Posterior vena cava (tissue), 2 donors: ENCODE results near the gene CCDC174. TPM values are rescaled to one million over a fixed set of nuclear protein-coding genes. Genes with fewer than 3 reads are reported as not detected.

Source experiments
- DNase-seq: peaks from one replicate; pipeline ENCODE4 v3.0.0-alpha.2; 2020; ENCODE audit warnings: low spot score
- intact Hi-C, 2 donors: fragments of 100-400 bp; cut with DNase I; formaldehyde crosslinking; loops; one replicate each; pipeline versions ENCODE4 v1.14.1 to v1.14.2; 2022 to 2023
- total RNA-seq, 2 donors: library from RNA; stranded (reverse); fragmentation: NEBNext Ultra II Directional; extraction: Animal tissue kit (Norgen Biotek cat#: 25700); gene quantifications; one replicate each; pipeline ENCODE4 v1.2.1, GENCODE V29; 2021
- donor health status: DM: yes; HTN: yes; CAD: no.
- donor health status: DM: yes; HTN: yes; CAD: no.

The CCDC174 gene
- total RNA-seq, 2 donors from 2014 or later: 15.6 to 19.0 TPM

DNA sequence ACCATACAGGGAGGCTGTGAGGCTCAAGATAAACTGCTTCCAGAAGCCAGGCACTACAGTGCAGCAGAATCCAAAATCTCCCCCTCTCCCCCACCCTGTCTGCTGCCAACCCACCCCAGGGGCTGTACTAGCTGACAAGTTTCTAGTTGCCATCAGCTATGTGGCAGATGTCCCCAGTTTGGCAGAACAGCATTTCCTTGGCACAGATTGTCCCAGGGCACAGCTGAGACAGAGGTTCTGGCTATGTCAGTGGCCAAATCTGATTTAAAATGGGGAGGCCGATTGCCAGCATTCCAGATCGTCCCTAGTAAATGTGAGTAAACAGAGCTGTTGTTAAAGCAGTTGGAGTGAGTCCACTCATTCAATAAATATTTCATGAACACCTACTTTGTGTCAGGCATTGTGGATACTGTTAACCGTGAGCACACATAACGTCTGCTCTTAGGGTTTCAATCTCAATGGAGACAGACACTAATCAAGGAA, 28.0 kb upstream of the CCDC174 start:
- intact Hi-C loops: no loop called here
- DNase-seq: peak; percentile 38

DNA sequence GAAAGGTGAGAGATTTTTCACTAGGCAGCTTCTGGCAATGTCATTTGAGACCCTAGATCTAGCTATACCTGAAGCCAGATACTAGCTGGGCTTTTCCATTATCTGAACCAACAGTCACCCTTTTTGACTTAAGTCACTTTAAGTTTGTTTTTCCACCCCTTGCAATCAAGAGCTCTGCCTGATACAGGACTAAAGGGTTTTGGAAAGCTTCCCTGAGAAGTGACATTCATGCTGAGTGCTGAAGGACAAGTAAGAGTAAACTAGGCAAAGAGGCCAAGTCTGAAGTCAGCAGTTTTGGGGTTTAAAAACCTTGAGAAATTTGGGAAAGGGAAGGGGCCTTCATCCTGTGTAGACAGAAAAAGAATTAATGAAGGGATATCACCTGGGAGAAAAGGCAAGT, 27.1 kb upstream of the CCDC174 start:
- intact Hi-C loops: no loop called here

DNA sequence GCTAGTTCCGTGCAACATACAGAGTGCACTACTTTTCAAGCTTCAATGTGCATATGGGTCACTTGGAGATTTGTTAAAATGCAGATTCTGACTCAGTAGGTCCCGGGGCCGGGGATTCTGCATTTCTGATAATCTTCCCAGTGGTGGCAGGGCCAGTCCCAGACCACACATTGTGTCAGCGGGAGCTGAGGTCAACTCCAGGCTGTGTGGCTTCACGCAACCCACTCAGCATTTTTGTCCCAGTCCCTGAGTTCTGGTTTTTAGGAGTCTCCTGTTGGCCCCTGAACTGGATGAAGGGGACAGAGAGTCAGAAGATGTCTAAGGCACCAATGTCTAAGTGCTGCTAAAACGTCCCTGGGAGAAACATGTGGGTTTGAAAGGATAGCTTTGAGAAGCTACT, 26.1 kb upstream of the CCDC174 start:
- intact Hi-C loops: no loop called here
- DNase-seq: peak; percentile 53

More for the DNA sequence above, 27.1 kb upstream of the CCDC174 start:
- DNase-seq: no peak

DNA sequence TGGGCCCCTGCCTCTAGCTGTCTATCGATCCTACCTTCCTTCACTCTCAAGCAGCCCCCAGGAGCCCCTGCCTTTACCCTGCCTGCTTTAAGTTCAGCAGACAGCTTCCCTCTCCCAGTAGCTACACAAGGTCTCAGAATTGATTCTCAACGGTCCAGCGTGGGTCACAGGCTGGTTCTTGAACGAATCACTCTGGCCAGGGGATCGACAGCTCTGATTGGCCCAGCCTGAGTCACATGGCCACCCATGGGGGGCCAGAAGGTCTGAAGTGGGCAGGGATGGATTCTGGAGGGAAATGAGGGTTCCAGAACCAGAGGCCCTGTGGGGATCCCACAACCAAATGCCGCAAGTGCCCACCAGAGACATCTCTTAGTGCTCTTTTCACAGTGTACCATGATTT, 23.7 kb upstream of the CCDC174 start:
- intact Hi-C loops: no loop called here
- peak; percentile 38 for DNase-seq

DNA sequence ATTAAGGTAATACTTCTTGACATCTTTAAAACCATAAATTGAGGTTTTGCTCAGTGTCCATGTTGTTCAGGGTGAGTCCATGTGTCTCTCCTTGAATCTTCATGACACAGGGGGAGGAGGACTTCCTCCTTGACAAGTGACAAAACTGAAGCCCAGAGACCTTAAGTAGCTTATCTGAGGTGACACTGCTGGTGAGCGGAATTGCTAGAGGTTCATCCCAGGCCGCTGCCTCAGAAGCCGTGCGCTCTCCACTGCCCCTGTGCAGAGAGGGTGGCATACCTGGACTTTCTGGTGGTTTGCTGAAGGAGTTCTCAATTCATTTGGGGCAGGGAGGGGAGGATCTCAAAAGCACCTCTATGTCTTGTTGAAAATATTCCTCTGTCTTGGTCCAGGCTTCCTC, 23.2 kb upstream of the CCDC174 start:
- DNase-seq: no peak
- intact Hi-C loops: no loop called here

DNA sequence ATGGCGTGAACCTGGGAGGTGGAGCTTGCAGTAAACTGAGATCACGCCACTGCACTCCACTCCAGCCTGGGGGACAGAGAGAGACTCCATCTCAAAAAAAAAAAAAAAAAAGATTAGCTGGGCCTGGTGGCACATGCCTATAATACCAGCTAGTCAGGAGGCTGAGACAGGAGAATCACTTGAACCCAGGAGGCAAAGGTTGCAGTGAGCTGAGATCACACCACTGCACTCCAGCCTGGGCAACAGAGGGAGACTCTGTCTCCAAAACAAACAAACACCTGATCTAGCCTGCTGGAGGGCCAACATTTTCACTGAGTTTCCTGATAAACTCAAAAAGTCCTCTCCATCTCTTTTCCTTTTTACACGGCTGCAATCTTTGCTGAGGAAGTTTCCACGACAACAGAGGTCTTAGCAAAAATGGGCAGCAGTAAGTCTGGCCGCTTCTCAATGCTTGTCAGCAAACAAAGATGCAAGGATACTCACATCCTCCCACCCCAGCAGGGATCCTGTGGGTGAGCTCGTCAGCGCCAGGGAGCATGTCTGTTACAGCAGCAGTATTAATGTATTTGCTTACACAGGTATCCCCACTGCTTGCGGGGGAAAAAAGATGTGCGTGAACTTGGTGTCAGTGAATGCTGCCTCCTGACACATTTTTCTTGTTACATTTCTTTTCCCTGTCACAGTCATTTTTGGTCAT, 21.0 kb upstream of the CCDC174 start:
- intact Hi-C loops: no loop called here
- no peak for DNase-seq

DNA sequence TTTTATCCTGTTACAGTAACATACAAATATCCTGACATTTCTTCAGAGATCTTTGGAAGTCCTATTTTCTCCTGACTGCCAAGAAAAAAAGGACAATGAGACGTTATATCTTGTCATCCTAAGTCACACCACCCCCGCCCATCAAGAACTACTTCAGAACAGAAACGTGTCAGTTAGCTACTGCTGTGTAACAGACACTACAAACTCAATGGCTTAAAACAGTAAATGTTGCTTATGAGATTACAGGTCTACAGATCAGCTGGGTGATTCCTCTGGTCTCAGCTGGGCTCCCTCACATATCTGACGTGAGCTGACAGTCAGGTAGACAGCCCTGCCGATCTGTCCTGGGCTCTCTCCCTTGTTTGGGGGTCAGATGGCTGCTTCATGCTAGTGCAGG, 20.5 kb upstream of the CCDC174 start:
- intact Hi-C loops: no loop called here
- DNase-seq: no peak

DNA sequence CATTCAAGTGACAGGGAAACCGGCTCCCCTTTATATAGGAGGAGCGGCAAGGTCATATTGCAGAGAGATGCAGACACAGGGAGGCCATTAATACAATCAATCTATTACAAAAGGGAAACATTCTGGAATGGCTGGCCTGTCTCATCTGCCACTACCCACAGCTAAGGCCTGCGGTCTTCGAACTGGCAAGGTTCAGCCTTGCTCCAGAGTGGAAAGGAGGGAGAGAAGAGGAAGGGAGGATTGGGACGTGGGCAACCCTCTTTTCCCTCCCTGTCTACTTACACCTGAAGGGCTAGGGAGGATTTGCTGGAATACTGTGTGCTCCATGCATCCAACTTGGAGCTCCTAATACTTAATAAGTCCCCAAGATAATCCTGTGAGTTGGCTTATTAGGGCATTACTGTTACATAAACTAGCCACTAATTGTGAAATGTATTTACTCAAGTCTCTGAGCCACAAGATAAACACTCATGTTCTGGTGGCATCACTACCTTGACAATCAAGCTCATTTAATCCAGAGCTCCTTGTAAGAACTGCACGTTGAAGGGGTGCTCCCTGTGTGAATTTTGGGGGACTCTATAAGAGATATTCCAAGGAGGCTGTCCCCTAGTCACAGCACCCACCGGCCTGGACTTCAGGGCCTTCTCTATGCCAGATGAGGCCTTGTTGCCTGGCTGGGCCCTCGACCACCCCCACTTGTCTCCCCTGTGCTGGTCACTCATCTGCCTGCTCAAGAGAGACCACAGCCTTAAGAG, 19.7 kb upstream of the CCDC174 start:
- intact Hi-C loops: no loop called here
- DNase-seq: peak; percentile 70

DNA sequence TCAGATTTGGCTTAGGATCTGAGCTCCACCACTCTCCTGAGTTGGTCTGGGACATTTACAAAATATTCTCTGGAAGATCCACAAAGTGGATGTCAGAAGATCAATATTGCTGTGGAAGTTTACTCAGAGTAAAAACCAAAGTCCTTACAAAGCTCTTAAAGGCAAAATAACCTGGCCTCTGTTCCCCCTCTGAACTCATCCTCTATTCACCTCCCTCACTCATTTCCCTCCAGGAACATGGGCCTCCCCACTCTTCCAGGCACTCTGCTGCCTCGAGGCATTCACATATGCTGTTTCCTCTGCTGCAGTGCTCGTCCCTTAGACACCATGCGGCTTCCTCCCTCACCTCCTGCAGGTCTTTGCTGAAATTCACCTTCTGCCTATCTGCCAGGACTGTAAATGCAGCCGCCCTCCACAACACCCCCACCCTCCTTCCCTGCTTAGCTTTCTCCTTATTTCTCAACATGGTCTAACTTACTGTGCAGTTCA, 19.1 kb upstream of the CCDC174 start:
- intact Hi-C loops: no loop called here
- DNase-seq: no peak

DNA sequence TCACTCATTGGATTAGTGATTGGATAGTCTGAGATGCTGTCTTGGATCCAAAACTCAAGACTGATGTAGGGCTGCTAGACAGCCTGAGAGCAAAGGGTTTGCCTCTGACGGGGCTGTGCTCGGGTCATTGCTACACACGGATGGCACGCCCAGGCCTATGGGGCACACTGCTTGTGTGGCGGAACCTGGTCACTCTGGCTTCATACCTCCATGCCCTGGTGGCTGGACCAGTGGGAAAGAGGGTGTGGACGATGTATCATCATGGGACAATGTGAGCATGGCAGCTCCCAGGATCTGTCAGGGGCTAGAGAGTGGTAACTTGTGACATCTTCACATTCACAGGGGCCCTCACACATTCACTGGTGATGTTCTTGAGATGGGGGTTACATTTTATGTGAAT, 18.1 kb upstream of the CCDC174 start:
- intact Hi-C loops: no loop called here
- DNase-seq: no peak

DNA sequence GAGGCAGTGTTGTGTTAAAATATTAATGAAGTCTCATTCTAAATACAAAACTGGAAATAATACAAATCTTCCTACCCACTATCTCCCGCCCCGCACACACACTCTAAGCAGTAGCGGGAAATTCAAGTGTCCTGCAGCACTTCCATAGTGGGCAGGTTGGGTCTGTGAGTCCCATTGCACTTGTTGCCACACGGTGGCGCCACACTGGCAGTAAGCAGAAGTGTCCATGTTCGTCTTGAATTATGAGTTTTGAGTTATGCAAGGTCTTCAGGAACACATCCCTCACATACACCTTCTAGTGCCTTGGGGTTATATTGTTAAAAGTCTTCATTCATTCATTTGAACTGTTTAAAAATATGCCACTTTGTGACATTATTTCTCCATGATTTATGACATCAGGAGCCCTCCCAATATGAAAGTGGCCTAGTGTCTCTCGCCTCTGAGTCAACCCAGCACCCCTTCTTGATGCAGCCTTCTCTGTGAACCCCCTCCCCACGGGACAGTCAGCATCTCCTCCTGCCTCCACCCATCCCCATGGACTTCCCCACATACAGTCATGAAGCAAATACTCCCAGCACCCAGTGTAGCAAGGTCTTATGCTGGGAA, 17.6 kb upstream of the CCDC174 start:
- intact Hi-C loops: no loop called here
- peak; percentile 87 for DNase-seq

DNA sequence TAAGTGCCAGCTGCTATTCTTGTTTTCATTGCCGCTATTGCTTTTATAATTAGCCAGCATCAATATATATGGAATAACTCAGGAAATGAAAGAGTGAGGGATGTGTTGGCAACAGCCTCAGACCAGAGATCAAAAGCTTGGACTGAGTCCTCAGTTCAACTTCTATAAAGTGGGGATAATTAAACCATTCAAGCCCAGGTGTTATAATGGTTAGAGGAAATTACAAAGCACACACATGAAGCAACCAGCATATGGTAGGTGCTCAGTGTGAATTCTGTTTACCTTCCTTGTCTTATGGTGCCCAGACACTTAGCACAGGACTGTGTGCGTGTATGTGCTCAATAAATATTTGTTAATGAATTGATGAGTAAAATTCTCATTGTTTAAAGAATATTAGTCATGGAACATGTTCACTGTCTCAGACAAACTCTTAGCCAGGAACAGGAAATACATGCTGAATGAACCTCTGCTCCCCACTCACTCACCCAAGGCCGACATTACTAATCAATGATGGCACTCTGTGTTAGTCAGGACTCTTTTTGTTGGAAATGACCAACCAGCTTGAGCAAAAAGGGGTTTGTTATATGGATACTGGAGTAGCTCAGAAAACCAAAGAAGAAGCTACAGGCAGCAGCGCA, 16.7 kb upstream of the CCDC174 start:
- no peak for DNase-seq
- intact Hi-C loops: no loop called here

DNA sequence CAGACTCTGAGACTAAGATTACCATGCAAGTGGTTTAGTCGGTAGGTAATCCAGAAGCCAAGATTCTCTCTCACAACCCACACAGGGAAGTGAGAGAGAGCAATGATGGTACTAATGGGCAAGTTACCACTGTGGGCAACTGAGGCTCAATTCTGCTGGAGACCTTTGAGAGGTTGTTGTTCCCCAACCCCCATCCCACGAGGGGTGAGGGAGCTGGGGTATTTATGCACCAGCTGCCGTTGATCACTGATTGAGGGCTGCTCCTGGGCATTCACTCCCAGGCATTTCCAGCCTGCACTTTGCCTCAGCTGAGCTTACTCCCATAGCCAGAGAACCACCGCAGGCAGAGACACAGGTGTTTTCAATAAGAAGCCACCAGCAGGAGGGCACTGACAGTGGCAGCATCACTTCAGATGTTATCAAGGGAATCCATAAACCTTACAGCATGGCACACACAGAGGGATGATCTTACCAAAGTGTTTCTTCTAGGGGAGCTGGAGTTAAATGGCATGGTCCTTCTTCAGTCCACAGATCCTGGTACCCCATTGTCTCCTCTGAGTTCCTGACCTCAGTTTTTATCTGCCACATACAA, 15.0 kb upstream of the CCDC174 start:
- no peak for DNase-seq
- intact Hi-C loops: no loop called here

DNA sequence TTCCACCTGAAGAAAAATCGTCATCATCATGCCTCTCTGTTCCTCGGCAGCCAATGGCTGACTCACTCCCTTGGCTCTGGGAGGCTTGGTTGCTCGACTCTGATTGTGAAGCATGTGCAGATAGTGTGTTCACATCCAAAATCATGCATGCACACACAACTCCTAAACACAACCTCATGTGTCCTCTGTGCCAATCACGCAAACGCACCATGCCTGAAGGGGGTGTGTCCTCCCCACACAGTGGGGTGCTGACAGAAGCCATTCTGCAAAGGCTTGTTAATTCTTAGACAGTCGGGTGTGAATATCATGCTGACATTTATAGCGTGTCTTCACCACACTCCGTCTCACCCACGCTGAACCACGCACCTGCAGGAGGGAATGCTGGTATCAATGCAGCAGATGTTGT, 11.4 kb upstream of the CCDC174 start:
- intact Hi-C loops: no loop called here

DNA sequence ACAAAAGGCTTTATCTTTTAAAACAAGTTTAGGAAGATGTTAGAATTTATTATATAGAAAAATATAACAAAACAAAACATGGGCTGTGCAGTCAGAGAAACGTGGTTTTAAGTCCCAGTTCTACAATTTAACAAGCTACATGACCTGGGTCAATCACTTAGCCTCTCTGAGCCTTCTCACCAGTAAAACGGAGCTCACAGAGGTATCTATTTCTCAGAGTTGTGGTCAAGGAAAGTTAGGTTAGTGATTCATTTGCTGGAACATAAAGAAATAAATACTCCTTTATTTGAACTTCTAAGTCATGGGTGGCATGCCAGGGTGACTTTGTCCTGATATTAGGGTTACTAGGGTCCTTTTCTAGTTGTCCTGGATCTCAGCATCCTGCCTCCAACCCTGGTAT, 10.8 kb upstream of the CCDC174 start:
- intact Hi-C loops: no loop called here
- DNase-seq: no peak

More for the DNA sequence above, 11.4 kb upstream of the CCDC174 start:
- DNase-seq: peak; percentile 17

DNA sequence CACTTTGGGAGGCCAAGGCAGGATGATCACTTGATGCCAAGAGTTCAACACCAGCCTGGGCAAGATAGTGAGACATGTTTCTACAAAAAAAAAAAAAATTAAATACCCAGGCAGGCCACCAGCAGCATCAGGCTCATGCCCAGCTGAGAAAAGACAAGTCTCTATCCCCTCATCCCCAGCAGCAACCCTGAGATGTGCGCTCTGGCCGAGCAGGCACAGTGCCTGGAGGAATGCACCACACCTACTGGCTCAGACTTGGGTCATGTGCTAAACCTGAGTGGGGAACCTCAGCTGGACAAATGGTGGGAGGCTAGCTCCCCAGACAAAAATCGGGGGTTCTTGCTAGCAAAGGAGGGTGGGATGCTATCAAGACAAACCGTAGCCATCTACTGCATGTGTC, 10.2 kb upstream of the CCDC174 start:
- intact Hi-C loops: no loop called here
- peak; percentile 56 for DNase-seq

DNA sequence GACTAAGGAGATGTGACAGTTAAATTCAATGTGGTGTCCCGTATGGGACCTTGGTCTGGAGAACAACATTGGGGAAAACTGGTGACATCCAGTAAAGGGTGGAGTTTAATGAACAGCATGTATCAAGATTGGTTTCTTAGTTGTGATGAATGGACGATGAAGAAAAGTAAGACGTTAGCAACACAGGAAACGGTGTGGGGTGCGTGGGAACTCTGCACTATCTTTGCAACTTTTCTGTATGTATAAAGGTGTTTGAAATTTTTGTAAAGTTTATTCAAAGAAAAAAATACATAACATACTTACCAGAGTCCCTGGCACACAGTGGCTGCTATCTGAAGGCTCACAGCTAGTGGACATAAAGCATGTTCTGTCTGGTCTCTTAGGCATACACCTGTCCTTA, 6.1 kb upstream of the CCDC174 start:
- intact Hi-C loops: no loop called here
- DNase-seq: no peak

DNA sequence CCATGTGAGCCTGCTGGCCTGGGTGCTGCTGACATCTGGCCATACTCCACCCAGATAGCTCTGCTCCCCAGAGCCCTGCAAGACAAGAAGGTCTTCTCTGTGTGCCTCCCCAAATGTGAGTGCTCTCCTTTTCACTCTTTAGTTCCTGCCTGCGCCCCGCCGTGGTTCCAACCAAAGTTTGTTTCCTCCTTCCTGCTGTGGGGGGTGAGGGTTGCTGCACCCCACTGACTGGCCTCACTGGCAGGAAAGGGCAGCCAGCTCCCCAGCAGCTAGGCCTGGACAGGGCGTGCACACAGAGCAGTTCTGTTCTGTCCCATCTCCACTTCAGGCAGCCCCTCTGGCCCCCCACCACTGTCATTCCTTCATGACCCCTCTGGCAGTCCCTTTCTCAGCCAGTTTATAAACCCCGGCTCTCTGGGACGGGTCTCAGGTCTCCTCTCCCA, 5.4 kb upstream of the CCDC174 start:
- intact Hi-C loops: no loop called here
- no peak for DNase-seq

DNA sequence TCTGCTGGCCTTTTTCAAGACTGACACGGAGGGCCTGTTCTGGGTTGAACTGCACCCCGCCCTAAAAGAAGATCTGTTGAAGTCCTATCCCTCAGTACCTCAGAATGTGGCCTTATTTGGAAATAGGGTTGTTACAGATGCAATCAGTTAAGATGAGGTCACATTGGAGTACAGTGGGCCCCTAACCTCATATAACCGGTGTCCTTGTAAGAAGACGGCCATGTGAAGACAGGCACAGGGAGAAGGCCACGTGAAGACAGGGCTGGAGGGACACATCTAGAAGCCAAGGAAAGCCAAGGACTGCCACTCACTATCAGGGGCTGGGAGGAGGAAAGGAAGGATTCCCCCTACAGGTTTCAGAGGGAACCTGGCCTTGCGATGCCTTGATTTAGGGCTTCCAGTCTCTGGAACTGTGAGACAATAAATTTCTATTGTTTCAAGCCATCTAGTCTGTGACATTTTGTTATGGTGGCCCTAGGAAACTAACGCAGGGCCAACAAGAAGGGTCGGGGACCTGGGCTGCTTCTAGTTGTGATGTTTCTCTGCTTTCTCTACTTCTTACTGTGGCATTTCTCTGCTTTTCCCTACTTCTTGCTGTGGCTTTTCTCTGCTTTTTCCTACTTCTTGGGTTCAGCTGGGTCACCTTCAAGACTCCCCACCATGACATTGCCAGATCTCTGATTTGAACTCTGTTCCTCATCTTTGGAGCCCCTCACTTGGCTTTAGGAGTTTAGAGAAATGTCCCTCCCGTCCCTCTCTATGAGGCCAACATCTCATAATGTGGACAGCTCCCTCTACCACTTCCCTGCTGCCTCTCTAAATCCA, 4.8 kb upstream of the CCDC174 start:
- no peak for DNase-seq
- intact Hi-C loops: no loop called here
